HG02970 (cell line): Measurements from ENCODE around the gene ZNRF2.
"Not testable (repeated sequence)": the region's sequence is repeated elsewhere in the genome, so short reads cannot be mapped to it uniquely, and the experiment has no call there.

Source experiments
- ATAC-seq: cut with Tn5 transposase; IDR thresholded peaks from one replicate; pipeline ENCODE4 v1.9.1; 2021; ENCODE audit warnings: mild to moderate bottlenecking, moderate library complexity, moderate number of reproducible peaks; ENCODE audit not compliant: unreplicated experiment, low FRiP score

ZNRF2 gene

DNA sequence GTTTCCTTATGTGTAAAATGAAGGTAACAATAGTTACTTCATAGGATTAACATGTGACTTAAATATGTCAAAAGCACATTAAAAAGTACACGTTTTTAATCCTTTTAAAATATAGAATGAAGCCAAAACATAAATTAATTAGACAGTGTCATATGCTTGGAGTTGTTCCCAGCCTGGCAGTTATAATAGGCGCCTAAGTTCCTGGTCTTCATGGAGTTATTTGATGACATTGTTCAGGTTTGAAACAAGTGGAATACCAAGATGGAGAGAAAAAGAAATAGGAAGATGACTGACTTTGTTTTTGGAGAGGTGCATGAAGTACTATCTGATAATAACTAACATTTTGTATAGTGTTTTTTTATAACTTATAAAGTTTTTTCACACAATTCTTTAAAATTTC, 67.3 kb downstream of the ZNRF2 start:
- ATAC-seq, result no peak

DNA sequence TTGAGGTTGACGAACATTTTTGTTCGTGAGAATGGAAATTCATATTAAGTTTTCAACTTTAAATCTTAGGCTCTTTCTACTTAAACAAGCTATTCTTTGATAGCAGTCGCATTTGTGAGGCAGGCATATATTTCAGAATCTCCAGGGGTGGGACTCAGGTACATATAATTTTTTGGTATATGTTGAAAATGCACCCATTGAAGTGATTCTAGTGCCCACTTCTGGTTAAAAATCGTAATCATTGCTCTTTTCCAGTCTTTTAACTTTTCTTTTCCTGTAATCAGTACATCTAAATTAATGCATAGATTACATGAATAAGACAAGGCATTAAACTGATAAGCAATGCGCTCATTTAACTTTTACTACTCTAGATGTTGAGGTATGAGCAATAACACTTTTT, 67.8 kb downstream of the ZNRF2 start:
- ATAC-seq, result no peak

DNA sequence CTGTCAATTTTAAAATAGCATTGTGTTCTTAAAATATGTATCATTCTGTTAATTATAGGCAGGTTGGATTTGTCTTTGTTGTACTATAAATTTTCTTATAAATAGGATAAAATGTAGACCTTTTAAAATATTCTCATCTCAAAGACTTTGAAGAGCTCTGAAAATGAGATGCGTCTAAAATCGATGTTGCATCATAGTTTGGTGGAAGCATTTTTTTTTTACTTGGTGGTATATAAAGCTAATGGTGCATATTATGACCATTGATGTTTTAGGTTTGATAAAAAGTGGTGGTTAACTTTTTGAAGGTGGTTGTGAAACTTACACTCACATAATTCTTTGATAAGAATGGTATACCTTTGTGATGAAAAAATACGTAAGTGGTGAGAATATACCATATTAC, 69.1 kb downstream of the ZNRF2 start:
- ATAC-seq, result no peak

DNA sequence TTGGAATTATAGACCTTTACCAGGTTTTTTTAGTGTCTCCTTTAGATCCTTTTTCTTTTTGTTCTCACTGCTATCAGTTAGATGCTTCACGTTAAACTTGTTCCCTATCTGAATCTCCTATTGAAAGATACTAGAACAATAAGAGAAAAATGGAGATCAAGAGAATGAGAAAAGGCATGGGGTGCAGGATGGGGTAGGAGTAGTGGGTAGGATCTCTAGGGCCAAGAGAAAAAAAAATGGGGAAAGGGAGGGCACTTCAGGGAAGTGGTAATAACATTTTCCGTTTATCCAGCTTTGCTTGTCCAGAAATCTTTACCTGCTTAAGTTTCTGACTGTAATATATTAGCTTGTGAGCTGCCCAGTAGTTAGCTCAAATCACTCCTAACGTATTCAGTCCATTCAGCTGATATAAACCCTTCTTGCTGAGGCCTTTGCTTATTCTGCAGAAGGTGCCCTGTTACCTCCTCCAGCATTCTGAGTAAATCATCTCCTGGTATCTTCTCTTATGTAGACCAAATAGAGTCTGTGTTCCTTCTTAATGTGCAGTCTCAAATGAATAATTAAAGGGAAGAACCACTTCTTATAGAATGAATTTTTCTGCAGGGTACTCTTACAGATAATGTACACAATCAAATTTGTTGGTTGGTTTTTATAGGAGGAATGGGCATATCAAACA, 69.7 kb downstream of the ZNRF2 start:
- ATAC-seq, result no peak

DNA sequence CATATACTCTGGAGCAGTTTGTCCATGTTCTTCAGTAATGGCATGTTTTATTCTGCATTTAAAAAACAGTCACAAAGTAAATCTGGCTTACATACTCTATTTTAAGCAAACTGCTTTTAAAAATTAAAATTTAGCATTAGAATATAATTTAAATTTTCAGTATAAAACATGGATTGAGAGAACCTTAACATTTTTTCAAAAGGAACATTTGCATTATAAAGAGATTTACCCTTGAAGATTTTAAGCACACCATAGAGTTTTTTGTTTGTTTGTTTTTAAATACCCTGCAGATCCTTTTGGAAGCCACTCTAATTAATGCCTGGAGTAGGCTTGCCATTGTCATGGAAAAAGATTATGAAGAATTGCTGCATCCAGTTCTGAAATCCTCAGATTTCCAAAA, 70.4 kb downstream of the ZNRF2 start:
- no peak for ATAC-seq

DNA sequence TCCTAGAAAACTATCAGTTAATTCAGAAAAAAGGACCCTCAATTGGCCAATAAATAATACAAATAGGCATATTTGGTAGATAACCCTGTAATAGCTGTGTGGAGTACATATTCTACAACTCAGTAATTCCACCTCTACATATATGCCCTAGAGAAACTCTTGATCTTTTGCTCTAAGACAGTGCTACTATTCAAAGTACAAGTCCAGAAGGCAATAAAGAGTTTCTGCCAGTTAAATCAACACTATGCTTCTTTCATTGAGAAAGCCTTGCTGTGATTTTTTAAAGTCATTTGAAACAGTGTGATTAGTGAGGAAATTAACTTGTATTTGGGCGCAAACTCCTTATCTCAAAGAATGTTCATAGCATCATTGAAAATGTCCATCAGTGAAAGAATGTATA, 75.6 kb downstream of the ZNRF2 start:
- no peak for ATAC-seq

DNA sequence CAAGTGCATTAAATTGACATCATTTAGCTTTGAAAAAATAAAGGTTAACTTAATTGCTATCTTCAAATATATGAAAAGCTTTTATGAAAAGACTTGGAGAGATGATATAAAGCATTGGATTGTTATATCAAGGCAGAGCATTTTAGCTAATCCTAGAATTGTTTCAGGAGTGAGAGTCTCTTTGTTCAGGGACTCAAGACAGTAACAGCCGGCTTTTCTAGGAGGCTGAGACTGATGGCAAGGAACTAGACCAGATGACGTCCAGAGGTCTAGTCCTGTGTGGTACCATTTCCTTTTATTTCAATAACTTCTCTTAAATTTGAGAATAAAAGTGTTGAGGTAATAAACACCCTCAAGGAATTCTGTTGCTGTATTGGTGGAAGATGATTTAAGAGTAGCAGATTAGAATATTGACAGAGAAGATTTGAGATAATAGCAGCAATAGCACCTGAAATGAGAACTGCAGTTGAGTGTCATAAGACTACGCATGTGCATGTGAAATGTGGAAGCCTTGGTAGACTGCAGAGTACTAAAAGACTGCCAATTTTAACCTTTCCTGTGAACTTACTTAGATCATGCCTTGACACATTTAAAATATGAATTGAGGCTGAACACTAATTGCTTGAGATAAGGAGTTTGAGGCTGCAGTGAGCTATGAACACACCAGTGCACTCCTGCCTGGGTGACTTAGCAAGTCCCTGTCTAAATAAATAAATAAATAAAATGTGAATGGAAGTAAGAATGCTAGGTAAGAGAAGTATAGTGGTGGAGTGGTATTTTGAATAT, 79.6 kb downstream of the ZNRF2 start:
- no peak for ATAC-seq

DNA sequence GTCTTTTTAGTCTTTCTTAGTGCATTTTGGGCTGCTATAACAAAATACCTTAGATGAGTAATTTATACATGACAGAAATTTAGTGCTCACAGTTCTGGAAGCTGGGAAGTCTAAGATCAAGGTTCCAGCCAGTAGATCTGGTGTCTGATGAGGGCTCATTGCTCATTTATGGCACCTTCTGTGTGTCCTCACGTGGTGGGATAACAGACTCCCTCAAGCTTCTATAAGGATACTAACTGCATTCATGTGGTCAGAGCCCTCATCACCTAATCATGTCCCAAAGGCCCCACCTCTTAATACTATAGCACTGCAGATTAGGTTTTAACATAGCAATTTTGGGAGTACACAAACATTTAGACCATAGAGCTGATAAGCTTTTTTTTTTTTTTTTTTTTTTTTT, 80.4 kb downstream of the ZNRF2 start:
- no peak for ATAC-seq

DNA sequence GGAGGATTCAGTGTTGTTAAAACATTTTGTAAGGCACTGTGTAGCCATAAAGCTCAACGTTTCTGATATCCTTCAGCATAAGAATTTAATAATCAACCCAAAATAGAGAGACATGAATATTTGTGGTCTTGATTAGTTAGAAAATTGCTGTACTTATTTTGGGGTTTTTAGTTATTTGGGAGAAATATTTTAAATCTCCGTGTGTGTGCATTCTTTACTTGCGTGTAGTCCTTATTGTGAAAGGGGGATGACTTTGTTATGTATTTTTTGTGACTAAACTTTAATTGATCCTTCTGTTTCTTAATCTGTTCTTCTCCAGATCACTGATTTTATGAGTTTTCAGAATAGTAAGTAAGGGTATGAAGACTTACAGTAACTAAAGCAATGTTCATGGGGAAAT, 81.2 kb downstream of the ZNRF2 start:
- no peak for ATAC-seq

DNA sequence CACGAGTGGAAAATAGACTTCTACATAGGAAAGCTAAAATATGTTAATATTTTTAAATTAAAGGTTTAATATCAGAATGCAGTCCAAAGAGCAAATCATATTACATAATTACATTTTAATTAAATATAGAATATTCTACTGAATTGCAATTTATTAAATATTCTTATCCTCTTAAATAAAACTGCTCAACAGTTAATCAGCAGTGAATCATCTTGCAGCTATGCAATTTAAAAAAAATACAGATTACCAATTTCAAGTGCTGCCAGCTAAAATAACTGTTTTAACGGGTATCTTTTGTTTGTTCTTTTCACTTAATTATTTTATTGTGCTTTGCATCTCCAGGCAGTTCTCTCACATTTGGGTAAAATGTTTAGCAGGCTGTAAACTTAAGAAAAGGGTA, 82.2 kb downstream of the ZNRF2 start:
- no peak for ATAC-seq

DNA sequence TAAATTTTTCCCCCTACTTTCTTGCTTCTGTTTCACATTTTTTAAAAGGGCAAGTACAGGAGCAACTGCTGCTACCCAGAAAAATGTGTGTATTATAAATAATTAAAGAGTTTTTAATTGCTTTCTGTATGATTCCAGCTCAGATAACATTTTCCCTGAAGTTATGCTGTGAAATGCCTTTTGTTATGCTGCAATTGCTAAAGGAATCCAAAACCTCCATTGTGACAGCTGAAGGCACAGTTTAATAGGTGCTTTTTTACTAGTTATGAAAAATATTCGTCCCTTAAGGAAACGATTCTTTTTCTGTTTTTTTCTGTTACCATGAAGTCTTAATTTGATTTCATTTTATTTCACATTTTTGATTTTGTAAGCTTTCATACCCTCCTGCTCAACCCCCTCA, 83.2 kb downstream of the ZNRF2 start:
- ATAC-seq, result no peak

DNA sequence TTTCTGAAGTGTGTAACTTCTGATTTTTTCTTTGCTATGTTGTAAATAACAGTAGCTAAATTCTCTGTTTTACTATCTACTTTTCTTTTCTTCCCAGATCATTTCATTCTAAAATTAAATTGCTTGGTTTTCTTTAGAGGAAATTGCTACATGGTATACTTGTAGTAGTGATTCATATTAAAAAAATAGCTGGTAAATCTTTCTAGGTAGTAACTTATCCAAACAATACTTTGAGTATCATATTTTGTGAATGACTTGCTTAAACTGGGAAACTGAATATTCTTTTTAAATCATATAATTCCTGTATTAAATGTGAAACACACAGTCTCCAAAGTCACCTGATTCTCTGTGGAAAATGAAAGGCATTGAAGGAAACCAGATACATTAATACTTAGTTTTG, 85.5 kb downstream of the ZNRF2 start:
- no peak for ATAC-seq

DNA sequence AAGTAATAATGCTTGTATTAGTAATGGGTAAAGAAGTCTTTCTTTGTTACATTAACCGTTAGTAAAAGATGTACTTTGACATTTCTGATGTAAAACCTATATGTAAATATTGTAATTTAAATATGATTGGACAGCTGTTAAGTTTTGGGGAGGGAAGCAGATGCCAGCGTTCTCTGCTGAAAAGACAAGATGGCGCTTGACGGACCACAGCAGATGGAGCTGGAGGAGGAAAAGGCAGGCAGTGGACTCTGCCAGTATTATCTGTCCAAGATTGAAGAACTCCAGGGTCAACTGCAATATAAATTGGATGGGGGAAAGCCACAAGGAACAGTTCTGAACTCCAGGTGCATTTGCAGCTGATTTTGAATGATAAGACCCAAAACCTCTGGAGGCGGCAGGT, 86.9 kb downstream of the ZNRF2 start:
- ATAC-seq, result no peak

DNA sequence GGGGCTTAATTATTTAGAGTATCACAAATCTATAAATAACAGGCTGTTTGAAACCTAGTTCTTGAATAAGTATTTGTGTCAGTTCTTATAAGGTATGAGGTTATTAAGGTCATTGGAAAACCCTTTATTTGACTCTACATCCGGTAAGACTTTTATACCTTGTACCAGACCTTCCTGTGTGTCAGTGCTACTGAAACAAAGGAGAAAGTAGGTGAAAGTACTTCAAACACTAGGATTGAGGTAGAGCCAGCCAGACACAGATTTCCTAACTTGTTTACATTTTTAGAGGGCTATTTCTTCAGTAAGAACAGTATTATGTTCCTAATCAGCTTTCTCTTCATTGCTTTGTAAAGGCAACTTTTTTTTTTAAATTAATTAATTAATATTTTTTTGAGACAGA, 93.9 kb downstream of the ZNRF2 start:
- no peak for ATAC-seq

DNA sequence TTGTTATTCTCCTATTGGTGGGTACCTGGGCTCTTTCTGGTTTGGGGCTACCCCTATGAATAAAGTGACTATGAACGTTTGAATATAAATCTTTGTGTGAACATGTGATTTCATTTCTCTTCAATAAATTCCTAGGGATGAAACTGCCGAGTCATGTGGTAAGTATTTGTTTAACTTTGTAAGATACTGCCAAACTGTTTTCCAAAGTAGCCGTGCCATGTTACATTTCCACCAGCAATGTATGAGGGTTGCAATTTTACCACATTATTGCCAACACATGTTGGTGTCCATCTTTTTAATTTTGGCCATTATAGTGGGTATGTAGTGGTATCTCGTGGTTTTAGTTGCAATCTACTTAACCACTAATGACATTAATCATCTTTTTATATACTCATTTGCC, 94.7 kb downstream of the ZNRF2 start:
- no peak for ATAC-seq

DNA sequence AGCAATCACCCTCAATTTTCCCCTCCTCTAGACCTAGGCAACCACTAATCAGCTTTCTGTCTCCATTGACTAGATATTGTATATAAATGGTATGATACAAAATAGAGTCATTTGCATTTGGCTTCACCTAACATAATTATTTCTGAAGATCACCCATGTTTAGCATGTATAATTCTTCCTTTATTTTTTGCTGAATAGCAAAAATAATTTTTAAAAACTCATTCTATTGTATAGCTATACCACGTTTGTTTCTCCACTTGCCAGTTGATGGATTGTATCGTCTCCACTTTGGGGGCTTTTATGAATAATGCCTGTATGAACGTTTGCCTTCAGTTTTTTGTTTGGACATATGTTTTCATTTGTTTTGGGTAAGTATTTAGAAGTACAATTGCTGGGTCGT, 95.3 kb downstream of the ZNRF2 start:
- ATAC-seq, result no peak

DNA sequence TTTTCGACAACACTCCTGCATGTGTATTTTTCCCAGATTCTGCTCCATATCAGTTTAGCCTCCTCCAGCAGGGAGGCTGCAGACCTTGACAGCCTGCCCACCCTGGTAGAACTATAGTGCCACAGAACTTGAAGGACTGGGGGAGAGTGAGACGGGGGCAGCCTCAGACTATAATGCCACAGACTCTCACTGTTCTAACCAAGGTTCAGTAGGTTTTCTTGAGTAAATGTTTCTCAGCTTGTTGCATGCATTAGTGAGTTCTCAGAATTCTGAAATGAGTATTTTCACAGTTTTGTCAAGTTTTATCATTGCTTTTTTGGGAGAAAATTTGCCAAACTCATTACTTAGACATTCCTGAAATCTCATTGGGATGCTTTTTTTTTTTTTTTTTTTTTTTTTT, 95.9 kb downstream of the ZNRF2 start:
- ATAC-seq, result no peak

DNA sequence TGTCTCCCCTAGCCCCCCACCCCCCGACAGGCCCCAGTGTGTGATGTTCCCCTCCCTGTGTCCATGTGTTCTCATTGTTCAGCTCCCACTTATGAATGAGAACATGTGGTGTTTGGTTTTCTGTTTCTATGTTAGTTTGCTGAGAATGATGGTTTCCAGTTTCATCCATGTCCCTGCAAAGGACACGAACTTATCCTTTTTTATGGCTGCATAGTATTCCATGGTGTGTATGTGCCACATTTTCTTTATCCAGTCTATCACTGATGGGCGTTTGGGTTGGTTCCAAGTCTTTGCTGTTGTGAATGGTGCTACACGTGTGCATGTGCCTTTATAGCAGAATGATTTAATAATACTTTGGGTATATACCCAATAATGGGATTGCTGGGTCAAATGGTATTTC, 96.4 kb downstream of the ZNRF2 start:
- ATAC-seq, result not testable (repeated sequence)

DNA sequence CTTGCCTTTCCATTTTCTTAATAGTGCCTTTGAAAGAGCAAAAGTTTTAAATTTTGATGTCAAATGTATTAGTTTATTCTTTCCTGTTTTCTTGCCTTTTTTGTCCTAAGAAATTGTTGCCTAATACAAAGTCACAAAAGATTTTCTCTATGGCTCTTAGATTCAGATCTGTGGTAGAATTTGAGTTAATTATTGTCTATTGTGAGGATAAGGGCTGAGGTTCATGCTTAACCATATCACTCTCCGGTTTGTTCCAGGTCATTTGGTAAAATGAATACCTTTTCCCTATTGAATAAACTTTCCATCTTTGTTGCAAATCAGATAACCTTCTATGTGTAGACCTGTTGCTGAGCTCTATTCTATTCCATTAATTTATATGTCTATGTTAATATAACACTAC, 98.2 kb downstream of the ZNRF2 start:
- ATAC-seq, result no peak

DNA sequence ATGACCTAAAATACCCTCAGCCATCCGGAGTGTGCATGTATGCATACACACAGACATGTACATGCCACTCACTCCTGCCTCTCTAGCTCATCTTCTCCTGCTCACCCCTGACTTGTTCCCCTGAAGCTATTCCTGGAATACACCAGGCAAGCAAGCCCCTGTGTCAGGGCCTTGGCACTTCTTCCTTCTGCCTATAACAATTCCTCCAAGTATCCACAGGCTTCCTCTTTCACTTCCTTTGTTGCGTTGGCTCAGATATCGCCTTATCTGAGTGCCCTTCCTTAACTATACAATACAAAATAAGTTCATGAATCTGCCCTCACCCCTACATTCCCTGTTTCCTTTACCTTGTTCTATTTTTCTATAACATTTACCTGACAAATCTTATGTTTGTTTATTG, 105.4 kb downstream of the ZNRF2 start:
- ATAC-seq, result no peak

DNA sequence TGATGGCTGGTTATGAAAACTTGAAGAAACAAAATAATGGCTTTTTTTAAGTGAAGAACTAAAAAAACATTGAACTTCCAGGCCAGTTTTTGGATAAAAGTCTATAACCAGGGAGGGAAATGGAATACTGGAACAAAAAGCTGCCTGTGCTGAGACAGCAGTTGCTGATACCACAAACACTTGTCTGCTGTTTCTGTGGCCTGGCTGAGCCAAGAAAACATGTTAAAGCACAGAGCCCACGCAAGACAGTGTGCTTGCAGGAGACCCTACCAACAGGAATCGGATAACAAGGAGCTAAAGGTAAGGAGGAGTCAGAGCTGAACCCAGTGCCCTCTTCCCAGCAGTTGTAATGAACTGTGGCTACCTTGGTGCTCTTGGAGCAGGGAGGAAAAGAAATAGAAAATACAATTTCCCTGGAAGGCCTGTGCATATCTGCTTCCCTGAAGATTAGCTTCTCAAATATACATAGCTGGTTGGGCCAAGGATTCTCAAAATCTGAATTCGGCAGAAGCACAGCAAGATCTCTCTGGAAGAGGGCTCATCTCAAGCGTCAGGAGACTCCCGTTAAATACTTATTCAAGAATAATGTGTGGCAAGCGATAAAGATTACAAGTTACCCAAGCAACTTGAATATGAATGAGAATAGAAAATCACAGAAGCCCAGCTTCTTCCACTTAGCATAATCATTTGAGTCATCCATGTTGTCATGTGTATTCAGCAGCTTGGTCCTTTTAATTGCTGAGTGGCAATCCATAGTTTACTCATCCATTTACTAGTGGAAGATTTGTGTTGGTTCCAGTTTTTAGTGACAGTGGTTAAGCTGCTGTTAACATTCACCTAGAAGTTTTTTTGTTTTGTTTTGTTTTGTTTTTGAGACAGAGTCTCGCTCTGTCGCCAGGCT, 106.6 kb downstream of the ZNRF2 start:
- no peak for ATAC-seq
